IMR-90 (cell line): ENCODE results near the gene CIAO2B. TPM values are rescaled to one million over a fixed set of nuclear protein-coding genes. Genes with fewer than 3 reads are reported as not detected.
"Not testable (repeated sequence)": the region's sequence is repeated elsewhere in the genome, so short reads cannot be mapped to it uniquely, and the experiment has no call there.

Source experiments
- ATAC-seq: fragments of 200-7000 bp; cut with Tn5 transposase; 2 replicates; pipeline ENCODE4 v1.9.1; 2020; ENCODE audit warnings: low read depth, mild to moderate bottlenecking, moderate library complexity
- BruUV-seq: library from RNA; stranded (reverse); fragments of 400-500 nt; replicated peaks from 2 replicates; lab custom pipeline; 2021; lab: Mats Ljungman, UMichigan
- CTCF ChIA-PET: fragments of 300-600 bp; formaldehyde crosslinking; extraction: SDS; loops from one replicate; lab custom pipeline; 2021; ENCODE audit warnings: antibody characterized with exemption; lab: Yijun Ruan, JAX
- POLR2A ChIA-PET: fragments of 300-600 bp; sonication (Branson Sonifier 250); formaldehyde crosslinking; loops from one replicate; lab custom pipeline; 2022; ENCODE audit warnings: antibody characterized with exemption; ENCODE audit not compliant: unreplicated experiment; lab: Charles Lee
- DNase-seq: peaks from one replicate; pipeline ENCODE4 v3.0.0; 2013
- H2AFZ ChIP-seq: replicated peaks from 2 replicates; pipeline ENCODE3; 2013; ENCODE audit warnings: low read length, mild to moderate bottlenecking; ENCODE audit not compliant: poor library complexity
- H2AK5ac ChIP-seq: 2 replicates; pipeline ENCODE4 v1.6.1; 2013; ENCODE audit warnings: low read depth, low read length, inconsistent platforms
- H2AK9ac ChIP-seq: replicated peaks from 2 replicates; pipeline ENCODE3; 2013; ENCODE audit warnings: mild to moderate bottlenecking, low read depth, low read length, moderate library complexity; ENCODE audit not compliant: poor library complexity
- H2BK120ac ChIP-seq: 2 replicates; pipeline ENCODE4 v1.6.1; 2013; ENCODE audit warnings: low read depth, low read length, inconsistent platforms
- H2BK15ac ChIP-seq: 3 replicates; pipeline ENCODE4 v1.6.1; 2013; ENCODE audit warnings: low read depth, low read length, inconsistent platforms
- H2BK20ac ChIP-seq: 2 replicates; pipeline ENCODE4 v1.6.1; 2013; ENCODE audit warnings: low read depth, mild to moderate bottlenecking, inconsistent platforms, low read length, moderate library complexity
- H2BK5ac ChIP-seq: 2 replicates; pipeline ENCODE4 v1.6.1; 2013; ENCODE audit warnings: mild to moderate bottlenecking, low read depth, low read length, inconsistent platforms; ENCODE audit not compliant: poor library complexity, severe bottlenecking
- H3K14ac ChIP-seq: replicated peaks from 2 replicates; pipeline ENCODE4 v1.6.1; 2013; ENCODE audit warnings: low read depth, low read length, inconsistent platforms
- H3K18ac ChIP-seq: 2 replicates; pipeline ENCODE4 v1.6.1; 2013; ENCODE audit warnings: low read depth, low read length, control low read depth
- H3K23ac ChIP-seq: 2 replicates; pipeline ENCODE4 v1.6.1; 2013; ENCODE audit warnings: low read depth, low read length, inconsistent platforms
- H3K27ac ChIP-seq: 2 replicates; pipeline ENCODE4 v1.5.1; 2013; ENCODE audit warnings: mild to moderate bottlenecking, control low read depth, low read length; ENCODE audit not compliant: insufficient read depth
- H3K27me3 ChIP-seq: 2 replicates; pipeline ENCODE4 v1.6.1; 2013; ENCODE audit warnings: low read length; ENCODE audit not compliant: control insufficient read depth, insufficient read depth
- H3K36me3 ChIP-seq: 2 replicates; pipeline ENCODE4 v1.6.1; 2013; ENCODE audit warnings: low read length, mixed read lengths; ENCODE audit not compliant: control insufficient read depth, insufficient read depth
- H3K4ac ChIP-seq: 2 replicates; pipeline ENCODE4 v1.6.1; 2013; ENCODE audit warnings: low read depth, low read length, inconsistent platforms
- H3K4me1 ChIP-seq: 2 replicates; pipeline ENCODE4 v1.6.1; 2013; ENCODE audit warnings: low read length, mixed read lengths; ENCODE audit not compliant: control insufficient read depth, insufficient read depth
- H3K4me2 ChIP-seq: 2 replicates; pipeline ENCODE4 v1.6.1; 2013; ENCODE audit warnings: low read depth, mild to moderate bottlenecking, control low read depth, low read length, moderate library complexity
- H3K4me3 ChIP-seq: 2 replicates; pipeline ENCODE4 v1.5.1; 2013; ENCODE audit warnings: low read depth, mild to moderate bottlenecking, control low read depth, low read length, moderate library complexity; ENCODE audit not compliant: insufficient read depth
- H3K56ac ChIP-seq: 2 replicates; pipeline ENCODE4 v1.6.1; 2013; ENCODE audit warnings: low read length, inconsistent platforms; ENCODE audit not compliant: insufficient read depth; ENCODE audit errors: extremely low read depth
- H3K79me1 ChIP-seq, 2 experiments: 2 replicates each; pipeline ENCODE4 v1.6.1; 2013; ENCODE audit warnings: low read length in 2 of 2, inconsistent platforms in 1 of 2, low read depth in 1 of 2
- H3K9ac ChIP-seq: 2 replicates; pipeline ENCODE4 v1.6.1; 2013; ENCODE audit warnings: low read depth, low read length, control low read depth
- H3K9me1 ChIP-seq: 2 replicates; pipeline ENCODE4 v1.6.1; 2013; ENCODE audit warnings: low read length, inconsistent platforms; ENCODE audit not compliant: insufficient read depth
- H3K9me3 ChIP-seq: 2 replicates; pipeline ENCODE4 v1.6.1; 2013; ENCODE audit warnings: low read length; ENCODE audit not compliant: control insufficient read depth, insufficient read depth
- H4K20me1 ChIP-seq: 2 replicates; pipeline ENCODE4 v1.6.1; 2013; ENCODE audit warnings: low read length, inconsistent platforms; ENCODE audit not compliant: insufficient read depth
- H4K5ac ChIP-seq: 2 replicates; pipeline ENCODE4 v1.6.1; 2013; ENCODE audit warnings: mild to moderate bottlenecking, low read depth, low read length, control low read depth
- H4K8ac ChIP-seq, 2 experiments: 2 replicates each; pipeline ENCODE4 v1.6.1; 2013; ENCODE audit warnings: low read depth in 2 of 2, low read length in 2 of 2, control low read depth in 1 of 2, inconsistent platforms in 1 of 2
- H4K91ac ChIP-seq: 2 replicates; pipeline ENCODE4 v1.6.1; 2013; ENCODE audit warnings: low read depth, low read length, inconsistent platforms; ENCODE audit not compliant: insufficient read depth
- FOS ChIP-seq: fragments of 150-350 bp; IDR thresholded peaks from 2 replicates; pipeline ENCODE4 v1.6.1; 2016; ENCODE audit warnings: low read depth, low read length
- USF2 ChIP-seq: fragments of 150-350 bp; IDR thresholded peaks from 2 replicates; pipeline ENCODE4 v1.6.1; 2017; ENCODE audit warnings: mild to moderate bottlenecking, antibody characterized with exemption, low read length, low read depth
- WGBS, 2 experiments: methylation state at CpG; one replicate each; pipeline versions ENCODE4 v1.1.5 to v1.1.7; 2013; ENCODE audit warnings: missing lambda C conversion rate in 2 of 2; ENCODE audit not compliant: insufficient read length in 1 of 2; ENCODE audit errors: extremely low coverage in 2 of 2; 5-methylcytosine and 5-hydroxymethylcytosine counted together
- dilution Hi-C: fragments of 300-500 bp; cut with HindIII; formaldehyde crosslinking; loops from one replicate; pipeline ENCODE4 v1.14.3; 2018; ENCODE audit warnings: low sequenced_read_pairs; ENCODE audit not compliant: unreplicated experiment
- in situ Hi-C: fragments of 300-500 bp; cut with MboI; formaldehyde crosslinking; loops from 3 replicates; pipeline ENCODE4 v1.14.3; 2019; ENCODE audit warnings: low sequenced_read_pairs, inconsistent platforms, mixed read lengths
- intact Hi-C: fragments of 100-400 bp; cut with micrococcal nuclease; formaldehyde crosslinking; loops from 2 replicates; pipeline ENCODE4 v1.10.0; 2022
- polyA plus RNA-seq, 3 experiments: library from polyadenylated mRNA; depleted of rRNA; stranded (reverse); fragments of >200 nt; gene quantifications; 2 replicates each; pipeline ENCODE4 v1.2.3, GENCODE V29; 2012; ENCODE audit warnings: low replicate concordance in 1 of 3
- total RNA-seq: library from RNA; depleted of rRNA; stranded (reverse); fragments of >200 nt; gene quantifications from 2 replicates; pipeline ENCODE4 v1.2.3, GENCODE V29; 2012

Gene CIAO2B
- total and polyA plus RNA-seq, 2 of the 4 experiments (the other 2 are of a cell fraction), result 148 to 234 TPM

GRCh38 chr16:66958857-66959703 lies 24.9 kb upstream of the CIAO2B start (continued):
- TF ChIP-seq USF2, result no peak
- TF ChIP-seq FOS, result no peak

GRCh38 chr16:66956154-66956457 lies 21.9 kb upstream of the CIAO2B start:
- H3K9me1 ChIP-seq, H3K79me1 ChIP-seq, H2BK20ac ChIP-seq, H3K9me3 ChIP-seq, H3K4ac ChIP-seq, ATAC-seq, H4K8ac ChIP-seq, H2BK15ac ChIP-seq, intact Hi-C loops, H3K4me2 ChIP-seq, H2AFZ ChIP-seq, H3K14ac ChIP-seq, in situ Hi-C loops, dilution Hi-C loops, H3K18ac ChIP-seq, H3K4me3 ChIP-seq, BruUV-seq, H2AK5ac ChIP-seq, H4K91ac ChIP-seq, H2BK120ac ChIP-seq, H3K9ac ChIP-seq, H3K36me3 ChIP-seq, H4K20me1 ChIP-seq, H2AK9ac ChIP-seq, H3K23ac ChIP-seq, H2BK5ac ChIP-seq, POLR2A ChIA-PET, H3K4me1 ChIP-seq, H3K56ac ChIP-seq, H3K27ac ChIP-seq, DNase-seq, H4K5ac ChIP-seq: not testable (repeated sequence)
- peaks cover 12% of the 10 kb centered on the region for H3K27me3 ChIP-seq
- no CpG with 5 or more reads among the region's 1 CpG for WGBS, 2 experiments
- CTCF ChIA-PET, result interaction anchor here (0.6 kb wide), 1 partner anchor 205 kb away, joined by 3 read pairs; no protein-coding TSS in a partner anchor

GRCh38 chr16:66955363-66956153 lies 21.4 kb upstream of the CIAO2B start:
- DNase-seq, H2BK20ac ChIP-seq, POLR2A ChIA-PET, H4K20me1 ChIP-seq, H3K27ac ChIP-seq, H2BK5ac ChIP-seq, CTCF ChIA-PET, H3K36me3 ChIP-seq, in situ Hi-C loops, H3K14ac ChIP-seq, H3K79me1 ChIP-seq, H3K4me3 ChIP-seq, H3K9me3 ChIP-seq, BruUV-seq, H3K56ac ChIP-seq, H2AFZ ChIP-seq, H3K4me1 ChIP-seq, H2AK9ac ChIP-seq, H4K91ac ChIP-seq, H2AK5ac ChIP-seq, ATAC-seq, H4K8ac ChIP-seq, dilution Hi-C loops, H2BK15ac ChIP-seq, H3K9ac ChIP-seq, H3K4ac ChIP-seq, H3K23ac ChIP-seq, H3K4me2 ChIP-seq, intact Hi-C loops, H2BK120ac ChIP-seq, H3K9me1 ChIP-seq, H3K18ac ChIP-seq, H4K5ac ChIP-seq: not testable (repeated sequence)
- H3K27me3 ChIP-seq, result peaks cover 12% of the 10 kb centered on the region
- WGBS, 2 experiments, result 31% methylated on average over 2 of the region's 17 CpGs; no CpG with 5 or more reads in 1 of the 2 experiments
